NCI-H1105 treated with DMSO at 0.1 percent for 48 hours (cell line): ENCODE data around the gene ITPR2.

Source experiments
- DNase-seq: peaks from one replicate; lab custom pipeline; 2025; lab: John Stamatoyannopoulos, UW

ITPR2 gene

DNA sequence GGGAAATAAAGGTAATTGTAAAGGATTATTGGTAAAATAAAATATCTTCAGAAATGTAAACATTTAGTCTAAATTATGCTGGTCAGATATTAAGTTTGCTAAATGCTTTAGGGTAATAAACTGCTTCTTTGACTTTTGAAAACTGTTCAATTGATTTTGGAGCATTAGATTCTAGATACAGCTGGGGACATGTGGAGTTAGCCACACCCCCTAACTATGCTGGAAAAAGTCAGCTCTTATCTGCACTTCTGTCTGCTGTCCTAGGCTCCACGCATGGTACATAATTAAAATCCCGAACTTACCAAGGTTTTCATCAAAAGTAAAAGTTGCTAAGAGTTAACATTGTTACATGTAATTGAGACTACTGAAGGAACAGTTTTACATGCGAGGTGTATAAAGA is 78.8 kb downstream of the ITPR2 start:
- DNase-seq, result no peak

DNA sequence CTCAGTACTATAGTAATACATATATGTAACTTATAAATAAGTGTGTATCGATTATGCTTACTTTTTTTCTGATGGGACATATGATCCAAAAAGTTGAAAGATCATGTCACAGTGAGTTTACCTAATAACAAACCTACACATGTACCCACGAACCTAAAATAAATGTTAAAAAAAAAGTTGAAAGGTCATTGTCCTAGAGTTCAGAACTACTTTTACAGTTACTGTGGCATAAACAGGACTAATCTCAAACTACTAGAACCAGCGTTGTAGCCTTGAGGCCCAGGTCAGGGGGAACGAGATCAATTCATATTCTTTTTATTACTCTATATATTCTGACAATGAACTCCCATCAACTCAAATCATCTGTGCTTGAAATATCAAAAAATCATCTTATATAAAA is 81.8 kb downstream of the ITPR2 start:
- DNase-seq, result no peak

DNA sequence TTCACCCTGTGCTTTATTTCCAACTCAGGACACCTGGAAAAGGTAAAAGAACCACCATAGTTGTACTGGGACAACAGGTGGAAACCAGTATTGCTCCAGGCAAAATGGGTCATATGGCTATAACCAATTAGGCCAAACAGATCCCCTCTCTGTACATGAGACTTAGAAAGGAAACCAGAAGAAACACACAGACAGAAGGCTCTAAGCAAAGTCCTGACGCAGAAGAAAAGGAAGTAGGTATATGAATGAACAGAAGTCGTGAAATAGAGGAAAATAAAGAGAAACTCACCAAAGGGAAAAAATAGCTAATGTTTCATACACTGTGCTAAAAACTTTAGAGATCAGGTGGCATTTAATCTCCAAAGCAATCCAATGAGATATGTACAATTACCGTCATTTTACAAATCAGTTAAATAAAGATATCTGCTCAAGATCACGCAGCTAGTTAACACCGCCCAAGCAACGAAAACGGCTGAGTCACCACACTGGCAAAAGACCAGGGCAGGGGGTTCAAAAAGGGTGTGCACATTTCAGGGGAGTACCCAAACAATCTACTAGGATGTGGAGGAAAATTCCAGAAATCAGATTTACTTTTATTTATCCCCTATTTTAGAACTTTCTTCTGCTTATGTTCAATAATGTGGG is 82.3 kb downstream of the ITPR2 start:
- no peak for DNase-seq

DNA sequence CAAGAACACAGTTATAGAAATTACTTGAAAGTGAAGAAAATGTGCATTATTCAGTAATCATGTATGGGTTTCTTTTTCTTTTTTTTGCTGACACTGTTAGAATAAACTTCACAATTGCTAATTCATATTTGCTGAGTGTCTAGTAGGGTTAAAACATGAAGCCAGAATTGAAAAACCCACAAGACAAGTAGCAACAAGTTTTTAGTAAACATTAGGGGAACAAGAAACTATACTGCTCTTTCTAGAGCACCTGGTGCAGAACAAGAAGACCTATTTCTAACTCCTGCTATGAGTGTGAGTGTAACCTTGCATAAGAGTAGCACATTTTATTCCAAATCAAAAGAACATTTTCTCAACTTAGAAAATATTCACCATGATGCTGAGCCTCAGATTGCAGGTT is 83.2 kb downstream of the ITPR2 start:
- DNase-seq, result peak; percentile 69

DNA sequence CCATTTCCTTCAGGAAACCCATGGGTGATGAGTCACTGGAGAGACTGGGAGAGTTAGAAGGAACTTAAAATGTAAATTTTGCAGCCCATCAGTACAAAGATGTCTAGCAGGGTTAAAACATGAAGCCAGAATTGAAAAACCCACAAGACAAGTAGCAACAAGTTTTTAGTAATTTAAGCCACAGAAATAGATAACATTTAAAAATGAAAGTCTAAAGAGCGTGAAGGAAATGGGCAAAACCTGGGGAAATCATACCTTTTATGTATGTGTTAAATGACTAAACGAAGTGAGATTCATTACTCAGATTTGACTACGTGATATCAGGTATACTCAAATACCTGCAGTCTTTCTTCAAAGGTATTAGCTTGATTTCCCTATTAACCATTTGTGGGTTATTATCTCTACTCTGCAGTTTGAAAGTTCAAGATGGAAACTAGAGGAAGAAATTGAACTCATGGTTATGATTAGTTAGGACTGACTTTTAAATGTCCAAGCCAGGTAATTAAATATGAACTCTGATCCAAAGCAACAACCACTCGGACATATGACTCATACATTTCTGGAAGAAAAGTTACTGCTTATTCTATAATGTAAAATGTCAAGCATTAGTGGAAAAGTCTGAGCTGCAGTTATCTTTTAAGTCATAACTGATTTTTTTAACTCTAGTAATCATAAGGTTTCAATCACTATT is 84.1 kb downstream of the ITPR2 start:
- no peak for DNase-seq

DNA sequence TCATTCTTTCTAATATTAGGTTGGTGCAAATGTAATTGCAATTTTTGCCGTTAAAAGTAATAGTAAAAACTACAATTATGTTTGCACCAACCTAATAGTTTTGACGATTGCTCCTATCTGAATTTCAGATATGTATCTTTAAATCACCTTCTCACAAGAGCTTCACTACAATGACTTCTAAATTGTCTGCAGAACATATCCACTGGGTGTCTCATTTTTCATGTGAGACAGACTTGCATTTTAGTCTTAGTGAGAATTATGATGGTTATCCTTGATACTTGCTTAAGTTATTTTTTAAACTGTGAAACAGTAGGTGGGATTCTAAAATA is 84.6 kb downstream of the ITPR2 start:
- no peak for DNase-seq

DNA sequence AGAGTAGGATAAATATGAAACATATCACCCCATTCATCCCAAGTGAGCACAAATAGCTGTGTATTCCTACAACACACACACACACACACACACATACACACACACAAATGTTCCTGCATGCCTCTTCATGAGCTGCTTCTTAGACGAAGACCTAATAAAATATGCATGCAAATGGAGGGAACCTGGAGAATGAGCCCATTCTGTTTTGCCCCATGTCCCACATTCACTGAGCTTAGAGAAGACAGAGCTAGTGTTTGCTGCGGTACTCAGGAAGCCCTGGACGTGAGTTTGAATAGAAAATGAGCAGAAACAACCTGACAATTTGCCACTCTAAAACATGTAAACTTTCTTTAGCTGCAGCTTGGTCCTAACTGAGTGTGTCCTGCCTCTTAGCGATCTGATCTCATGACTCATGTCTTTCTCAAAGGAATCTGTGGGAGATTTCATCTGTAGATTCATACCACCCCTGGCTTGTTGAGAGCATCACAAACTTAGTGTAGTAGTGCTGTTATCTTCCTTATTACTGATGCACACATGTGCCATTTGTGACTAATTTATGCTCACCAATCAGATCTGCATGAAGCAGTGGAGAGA is 86.8 kb downstream of the ITPR2 start:
- DNase-seq, result no peak

DNA sequence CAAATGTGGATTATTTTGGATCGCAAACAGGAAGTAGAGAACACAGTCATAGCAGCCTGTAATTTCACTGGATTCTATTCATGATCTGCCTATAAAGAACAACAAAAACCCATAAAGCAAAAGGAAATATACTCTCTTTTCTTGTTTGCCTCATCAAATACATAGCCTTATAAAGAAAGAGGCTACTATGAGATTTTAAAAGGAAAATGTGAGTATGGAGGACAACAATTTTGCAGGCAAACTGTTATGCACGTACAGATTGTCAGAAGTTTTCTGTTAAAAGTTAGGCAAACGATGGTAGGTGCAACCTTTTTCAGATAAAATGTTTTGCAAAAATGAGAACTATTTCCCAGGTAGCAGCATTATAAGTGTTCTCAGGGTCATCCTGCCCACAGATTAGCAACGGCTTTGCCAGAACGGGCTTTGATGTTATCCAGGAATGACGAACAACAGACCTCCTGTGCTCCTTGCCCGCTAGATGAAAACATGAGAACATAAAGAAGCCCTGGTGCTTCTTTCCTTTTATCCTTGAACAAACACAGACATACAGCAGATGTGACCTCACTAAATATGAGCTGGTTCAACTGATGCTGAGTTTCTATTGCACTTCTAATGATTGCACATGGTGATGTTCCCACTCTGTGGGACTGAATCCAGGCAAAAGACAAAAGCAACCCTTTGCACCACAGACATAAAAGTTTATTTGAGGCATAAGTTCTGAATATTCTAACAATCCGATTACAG is 88.1 kb downstream of the ITPR2 start:
- DNase-seq, result no peak

DNA sequence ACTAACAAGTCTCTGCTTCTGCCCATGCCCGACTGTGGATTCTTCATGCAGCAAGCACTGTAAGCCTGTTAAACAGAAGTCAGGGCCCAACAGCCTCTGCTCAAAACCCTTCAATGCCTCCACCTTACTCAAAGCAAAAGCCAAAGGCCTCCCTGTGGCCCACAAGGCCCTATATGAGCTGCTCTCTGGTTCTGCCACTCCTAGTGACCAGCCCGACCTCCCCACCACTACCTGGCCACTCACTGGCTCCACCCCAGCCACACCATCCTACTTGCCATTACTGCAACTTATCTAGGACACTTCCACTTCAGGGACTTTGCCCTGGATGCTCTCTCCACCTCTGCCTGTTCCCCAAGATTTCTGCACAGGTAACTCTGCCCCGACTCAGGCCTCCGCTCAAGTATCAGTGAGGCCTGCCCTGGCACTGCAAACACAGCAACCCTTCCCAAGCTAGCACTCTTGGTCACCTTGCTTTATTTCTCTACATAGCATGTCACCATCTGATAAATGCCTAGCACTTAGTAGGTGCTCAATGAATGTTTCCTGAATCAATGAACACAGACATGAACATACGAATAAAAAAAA is 88.9 kb downstream of the ITPR2 start:
- no peak for DNase-seq

DNA sequence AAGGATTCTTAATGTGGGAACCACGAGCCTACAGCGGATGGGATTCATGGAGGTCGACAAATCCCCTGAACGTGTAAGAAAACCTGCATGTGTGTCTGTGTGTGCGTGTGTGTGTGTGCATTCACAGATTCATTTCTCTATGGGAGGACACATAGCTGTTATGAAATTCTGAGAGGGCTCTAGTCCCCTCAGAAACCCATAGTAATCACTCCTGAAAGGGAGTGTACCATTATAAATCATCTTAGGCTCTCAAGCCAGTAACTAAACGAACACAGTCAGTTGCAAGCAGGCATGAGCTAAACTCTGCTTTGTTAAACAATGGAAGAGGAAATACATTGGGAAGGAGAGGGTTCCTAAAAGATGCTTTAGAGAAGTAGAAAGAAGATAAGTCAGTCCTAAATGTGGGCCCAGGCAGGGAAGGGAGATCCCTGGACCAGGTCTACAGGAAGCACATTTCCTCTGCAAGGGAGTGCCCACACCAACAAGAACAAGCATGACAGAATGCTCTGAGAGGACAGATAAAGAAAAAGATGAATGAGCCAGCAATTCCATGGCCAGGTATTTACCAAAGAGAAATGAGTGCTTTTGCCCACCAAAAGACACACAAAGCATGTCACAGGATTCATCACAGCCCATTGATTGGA is 91.3 kb downstream of the ITPR2 start:
- peak; percentile 60 for DNase-seq

DNA sequence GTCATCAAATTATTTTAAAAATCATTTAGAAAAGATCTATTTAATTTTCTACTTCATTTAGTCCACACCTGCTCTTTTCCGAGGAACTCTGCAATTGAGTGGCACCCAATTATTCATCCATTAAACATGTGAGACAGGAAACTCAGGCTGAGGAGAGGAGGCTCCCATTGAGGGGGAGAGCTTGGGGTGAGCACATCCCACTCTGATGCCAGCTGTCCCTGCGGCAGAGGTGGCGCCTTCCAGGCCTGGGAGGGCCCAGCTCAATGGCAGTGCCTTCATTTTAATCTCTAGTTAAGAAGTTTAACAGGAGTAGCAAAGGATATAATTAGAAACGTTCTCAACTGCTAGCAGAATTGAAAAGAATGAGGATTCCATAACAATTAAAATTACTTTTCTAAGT is 92.0 kb downstream of the ITPR2 start:
- DNase-seq, result peak; percentile 98

DNA sequence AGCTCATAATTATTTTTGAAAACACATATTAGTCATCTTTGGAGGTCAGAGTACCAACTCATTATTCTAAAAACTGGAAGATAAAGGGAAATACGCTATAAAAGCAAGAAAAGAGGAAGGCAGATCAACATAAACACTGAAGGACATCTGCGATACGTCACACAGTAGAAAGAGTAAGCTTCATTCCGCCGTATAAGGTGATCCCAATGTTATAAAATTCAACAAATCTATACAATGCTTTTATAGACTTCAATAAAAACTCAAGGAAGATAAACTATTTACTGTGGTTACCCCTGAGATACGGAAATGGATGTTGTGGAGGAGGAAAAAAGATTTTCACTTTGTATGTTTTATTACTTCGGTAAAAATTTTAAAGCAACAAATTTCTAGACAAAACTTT is 92.6 kb downstream of the ITPR2 start:
- DNase-seq, result no peak

DNA sequence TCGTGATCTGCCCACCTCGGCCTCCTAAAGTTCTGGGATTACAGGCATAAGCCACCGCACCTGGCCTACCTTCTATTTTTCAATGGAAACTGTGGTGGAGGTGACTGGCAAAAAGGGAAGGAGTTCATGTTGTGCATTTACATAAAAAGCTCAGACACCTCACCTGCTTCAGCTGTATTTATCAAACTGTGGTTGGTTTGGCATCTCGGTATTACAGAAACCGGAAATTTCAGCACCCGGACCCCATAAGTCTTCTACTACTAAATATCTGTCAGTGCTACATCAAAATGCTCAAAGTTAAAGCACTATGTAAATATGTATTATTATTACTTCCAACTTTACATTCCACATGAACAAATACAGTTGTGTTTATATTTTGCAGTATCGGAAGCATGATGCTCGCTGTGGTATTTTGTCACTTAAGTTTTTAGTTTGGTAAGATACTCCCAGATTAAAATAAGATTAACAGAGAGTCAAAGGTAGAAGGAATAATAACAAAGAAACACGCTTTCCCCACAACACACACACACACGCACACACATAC is 95.4 kb downstream of the ITPR2 start:
- no peak for DNase-seq

DNA sequence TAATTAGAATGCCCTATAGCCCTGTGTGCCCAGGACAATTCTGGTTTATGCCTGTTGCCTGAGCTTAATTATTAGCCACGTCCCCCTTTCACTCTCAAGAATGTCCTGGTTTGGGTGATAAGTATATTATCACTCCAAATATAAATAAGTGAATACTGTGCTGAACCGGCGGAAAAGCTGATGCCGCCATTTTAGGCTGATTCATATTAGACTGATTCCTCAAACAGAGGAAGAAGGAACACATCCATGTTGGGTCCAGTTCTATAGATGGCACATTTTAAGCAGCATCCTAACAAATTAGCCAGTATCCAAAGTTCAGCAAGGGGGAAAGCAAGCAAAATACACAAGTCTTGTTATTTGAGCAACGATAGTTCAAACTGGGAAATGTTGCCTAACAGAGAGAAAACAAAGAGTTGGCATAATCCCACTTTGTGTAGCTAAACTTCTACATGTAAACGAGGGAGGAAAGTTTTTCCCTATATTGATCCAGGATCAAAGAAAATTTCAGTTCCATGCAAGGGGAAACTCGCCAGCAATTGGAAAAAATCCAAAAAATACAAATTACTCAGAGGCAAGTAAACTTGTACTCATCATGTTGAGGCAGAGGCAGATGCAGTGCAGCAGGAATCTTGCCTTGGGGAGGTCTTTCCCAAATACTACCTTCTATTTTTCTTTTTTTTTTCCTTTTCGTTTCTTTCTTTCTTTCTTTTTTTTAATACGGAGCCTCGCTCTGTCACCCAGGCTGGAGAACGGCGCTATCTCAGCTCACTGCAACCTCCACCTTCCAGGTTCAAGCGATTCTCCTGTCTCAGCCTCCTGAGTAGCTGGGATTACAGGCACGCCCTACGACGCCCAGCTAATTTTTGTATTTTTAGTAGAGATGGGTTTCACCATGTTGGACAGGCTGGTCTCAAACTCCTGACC is 96.2 kb downstream of the ITPR2 start:
- DNase-seq, result no peak

DNA sequence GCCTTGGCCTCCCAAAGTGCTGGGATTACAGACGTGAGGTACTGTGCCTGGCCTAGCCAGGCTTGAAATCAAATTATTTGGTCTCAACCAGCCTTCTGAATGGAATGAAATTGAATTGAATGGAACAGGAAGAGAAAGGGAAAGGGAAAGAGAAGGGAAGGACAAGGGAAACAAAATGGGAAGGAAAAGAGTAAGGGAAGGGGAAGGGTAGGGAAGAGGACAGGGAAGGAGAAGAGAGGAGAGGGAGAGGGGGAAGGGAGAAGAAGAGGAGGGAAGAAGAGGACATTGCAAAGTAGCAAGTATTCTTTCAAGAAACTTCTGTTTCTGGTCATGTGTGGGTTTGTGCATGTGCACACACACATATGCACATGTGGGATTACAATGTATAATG is 97.8 kb downstream of the ITPR2 start:
- DNase-seq, result no peak

DNA sequence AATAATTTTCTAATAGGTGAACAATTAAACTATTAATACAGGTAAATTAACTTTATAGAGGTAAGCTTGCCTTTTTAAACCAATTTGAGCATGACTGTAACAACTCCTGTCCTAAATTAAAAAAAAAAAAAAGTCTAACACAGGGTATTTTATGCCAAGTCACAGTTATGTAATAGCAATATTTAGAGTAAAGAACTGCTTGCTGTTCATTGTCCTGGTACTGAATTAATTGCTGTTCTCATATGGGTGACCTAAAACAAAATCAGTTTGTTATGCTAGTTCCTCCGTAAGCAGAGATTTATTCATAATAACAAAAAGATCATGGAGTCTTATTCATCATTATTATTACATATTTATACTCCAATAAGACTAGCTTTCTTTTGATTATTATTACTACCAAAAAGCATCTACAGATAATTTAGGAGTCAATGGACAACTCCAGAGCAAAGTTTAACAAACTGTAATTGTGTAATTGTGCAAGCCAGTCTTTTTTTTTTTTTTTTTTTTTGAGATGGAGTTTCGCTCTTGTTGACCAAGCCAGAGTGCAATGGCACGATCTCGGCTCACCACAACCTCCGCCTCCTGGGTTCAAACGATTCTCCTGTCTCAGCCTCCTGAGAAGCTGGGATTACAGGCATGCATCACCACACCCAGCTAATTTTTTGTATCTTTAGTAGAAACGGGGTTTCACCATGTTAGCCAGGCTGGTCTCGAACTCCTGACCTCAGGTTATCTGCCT is 98.3 kb downstream of the ITPR2 start:
- DNase-seq, result no peak

DNA sequence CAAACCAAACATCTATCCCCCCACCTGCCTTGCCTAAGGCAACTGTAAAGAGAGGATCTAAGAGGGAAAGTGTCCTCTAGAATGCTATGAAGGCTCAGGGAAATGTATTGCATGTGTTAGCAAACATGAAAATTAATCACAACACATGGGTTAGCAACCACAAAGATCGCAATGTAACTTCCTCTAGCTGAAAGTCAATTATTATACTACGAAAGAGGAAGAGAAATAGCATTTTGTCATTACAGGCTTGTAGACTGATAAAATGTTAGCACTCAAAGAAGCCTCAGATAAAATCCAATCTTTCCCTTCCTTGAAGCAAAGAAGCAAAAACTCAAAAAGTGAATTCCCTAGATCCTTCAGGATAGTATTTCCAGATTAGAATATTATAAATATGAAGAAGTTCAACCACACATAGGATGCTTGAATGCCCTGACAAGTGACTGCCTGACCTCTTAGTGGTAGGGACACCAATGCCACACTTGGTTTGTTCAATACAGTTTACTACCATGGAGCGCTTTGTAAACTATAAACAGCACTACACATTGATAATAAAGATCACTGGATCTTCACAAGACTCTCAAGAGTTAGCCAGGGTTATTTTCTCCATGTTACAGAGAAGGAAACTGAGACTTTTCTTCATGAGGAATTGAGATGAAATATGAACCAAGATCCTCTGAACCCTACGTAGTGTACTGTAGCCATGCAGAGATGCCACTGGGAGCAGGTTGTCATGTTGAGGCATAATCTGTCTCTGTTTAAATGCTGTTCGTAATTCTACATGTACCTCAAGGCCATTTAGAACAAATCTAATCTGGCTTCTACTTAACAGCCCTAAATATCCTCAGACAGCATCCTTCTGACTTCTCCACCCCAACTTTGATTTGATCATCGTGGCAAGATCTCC is 100.7 kb downstream of the ITPR2 start:
- no peak for DNase-seq

DNA sequence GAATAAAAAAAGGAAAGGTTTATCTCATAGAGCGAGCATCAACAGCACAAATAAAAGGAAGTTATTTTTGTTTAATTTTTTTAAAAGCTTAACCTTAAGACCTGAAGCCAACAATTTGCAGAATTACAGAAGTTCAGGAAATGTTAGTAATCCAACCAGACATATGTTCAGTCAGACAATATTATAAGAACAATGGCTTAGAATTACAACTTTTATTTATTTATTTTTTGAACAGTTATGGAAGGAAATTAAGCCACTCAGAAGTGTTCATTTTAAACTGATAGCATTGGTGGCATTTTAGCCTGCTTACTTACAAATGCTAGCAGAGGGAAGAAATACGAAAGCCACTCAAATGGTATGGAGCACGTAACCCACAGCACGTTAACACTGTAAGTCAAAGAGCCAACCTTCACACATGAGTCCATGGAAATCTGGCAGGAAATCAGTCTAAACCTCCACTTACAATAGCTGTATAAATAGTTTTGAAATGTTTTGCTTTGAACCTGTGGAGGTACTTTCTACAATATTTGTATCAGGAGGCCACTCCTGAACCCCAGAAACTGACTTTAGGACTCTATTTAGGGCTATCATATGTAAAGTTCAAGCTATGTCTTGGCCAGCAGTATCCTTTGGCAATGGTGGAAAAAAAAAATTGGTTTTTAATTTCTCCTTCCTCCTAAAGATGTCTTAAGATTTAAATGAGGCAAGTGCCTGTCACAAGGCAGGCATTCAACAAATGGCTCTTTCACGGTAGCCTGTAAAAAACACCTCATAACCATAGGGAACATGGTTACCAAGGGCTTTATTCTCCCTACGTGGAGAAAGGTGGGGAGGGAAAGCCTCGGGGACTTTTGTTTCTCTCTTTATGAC is 102.3 kb downstream of the ITPR2 start:
- DNase-seq, result no peak
